HepG2 (cell line): ENCODE results near the gene DGCR8. TPM values are rescaled to one million over a fixed set of nuclear protein-coding genes. Genes with fewer than 3 reads are reported as not detected.

Experiments
- ATAC-seq: fragments of 200-7000 bp; cut with Tn5 transposase; 3 replicates; pipeline ENCODE4 v1.9.1; 2020; ENCODE audit warnings: mild to moderate bottlenecking, moderate library complexity
- BruUV-seq: library from RNA; stranded (reverse); fragments of 400-500 nt; replicated peaks from 2 replicates; lab custom pipeline; 2021; lab: Mats Ljungman, UMichigan
- CTCF ChIA-PET: fragments of 300-600 bp; formaldehyde crosslinking; extraction: SDS; loops from one replicate; lab custom pipeline; 2021; ENCODE audit warnings: low total read pairs, inconsistent platforms, low intra/inter-chr PET ratio; lab: Yijun Ruan, JAX
- POLR2A ChIA-PET: fragments of 350-600 bp; sonication (Branson Sonifier 250); formaldehyde crosslinking; loops from one replicate; lab custom pipeline; 2020; ENCODE audit warnings: antibody characterized with exemption, inconsistent platforms; lab: Yijun Ruan, JAX
- DNase-seq: peaks from one replicate; pipeline ENCODE4 v3.0.0-alpha.2; 2015; ENCODE audit warnings: low spot score
- FAIRE-seq: peaks from 3 replicates; lab custom pipeline; 2011; peaks lifted over from hg19 to GRCh38; lab: Jason Lieb, UNC
- H2AFZ ChIP-seq: one replicate; pipeline ENCODE4 v1.6.1; 2011; ENCODE audit warnings: low read length, inconsistent platforms
- H3K27ac ChIP-seq: fragments of 300-600 bp; 3 replicates; pipeline ENCODE4 v1.8.0; 2011; ENCODE audit warnings: mixed run types, mild to moderate bottlenecking, mixed read lengths, low read length, inconsistent platforms; ENCODE audit not compliant: insufficient read depth; ENCODE audit errors: extremely low read length
- H3K27me3 ChIP-seq, 2 experiments: fragments of 200-600 bp in 1 of 2; 2 replicates in 1 of 2; 3 replicates in 1 of 2; pipeline versions ENCODE4 v1.6.0 to v1.8.0; 2011; ENCODE audit warnings: low read length in 2 of 2, mild to moderate bottlenecking in 2 of 2, moderate library complexity in 2 of 2, inconsistent platforms in 1 of 2; ENCODE audit not compliant: insufficient read depth in 2 of 2, control insufficient read depth in 1 of 2
- H3K36me3 ChIP-seq, 2 experiments: fragments of 200-600 bp in 1 of 2; replicated peaks in 1 of 2; 2 replicates in 1 of 2; 3 replicates in 1 of 2; pipeline versions ENCODE4 v1.5.1 to v1.8.0; 2011; ENCODE audit warnings: low read length in 2 of 2, inconsistent platforms in 1 of 2; ENCODE audit not compliant: insufficient read depth in 2 of 2, control insufficient read depth in 1 of 2
- H3K4me1 ChIP-seq: 2 replicates; pipeline ENCODE4 v1.5.1; 2012; ENCODE audit warnings: low read length, inconsistent platforms; ENCODE audit not compliant: insufficient read depth
- H3K4me2 ChIP-seq: 2 replicates; pipeline ENCODE4 v1.6.0; 2011; ENCODE audit warnings: low read depth, low read length, inconsistent platforms
- H3K4me3 ChIP-seq, 3 experiments: fragments of 200-600 bp in 1 of 3; sonication (generic), shearing (Covaris generic) in 1 of 3; replicated peaks in 1 of 3; 2 replicates each; pipeline ENCODE4 v1.5.1; 2011 to 2016; ENCODE audit warnings: low read length in 3 of 3, inconsistent platforms in 2 of 3, low read depth in 2 of 3, mild to moderate bottlenecking in 2 of 3, control low read depth in 1 of 3, mixed read lengths in 1 of 3; ENCODE audit not compliant: insufficient read depth in 1 of 3
- H3K79me2 ChIP-seq: one replicate; pipeline ENCODE4 v1.6.1; 2011; ENCODE audit warnings: low read length, inconsistent platforms; ENCODE audit not compliant: insufficient read depth
- H3K9ac ChIP-seq: 2 replicates; pipeline ENCODE4 v1.6.0; 2011; ENCODE audit warnings: mild to moderate bottlenecking, low read depth, low read length, inconsistent platforms; ENCODE audit not compliant: insufficient read depth
- H3K9me3 ChIP-seq: 2 replicates; pipeline ENCODE4 v1.5.1; 2012; ENCODE audit warnings: mild to moderate bottlenecking, low read length
- H4K20me1 ChIP-seq: 2 replicates; pipeline ENCODE4 v1.6.0; 2011; ENCODE audit warnings: inconsistent platforms, mild to moderate bottlenecking, low read length, moderate library complexity; ENCODE audit not compliant: insufficient read depth
- BHLHE40 ChIP-seq: IDR thresholded peaks from 2 replicates; pipeline ENCODE4 v1.6.1; 2011; ENCODE audit warnings: low read length, improper control_type of control experiment
- HOXA3 ChIP-seq: sonication (generic); formaldehyde crosslinking; IDR thresholded peaks from 2 replicates; pipeline ENCODE4 v1.5.0; 2020; ENCODE audit warnings: missing genetic modification reagents
- RBFOX2 ChIP-seq: fragments of 200-400 bp; formaldehyde crosslinking; IDR thresholded peaks from 2 replicates; pipeline ENCODE4 v1.6.1; 2017; ENCODE audit warnings: low read depth, mild to moderate bottlenecking, low read length
- TEAD3 ChIP-seq: optimal IDR thresholded peaks from 2 replicates; pipeline ENCODE3; 2016; ENCODE audit warnings: borderline replicate concordance
- WGBS: methylation state at CpG from one replicate; pipeline ENCODE4 v1.1.6; 2017; ENCODE audit warnings: low lambda C conversion rate; 5-methylcytosine and 5-hydroxymethylcytosine counted together
- in situ Hi-C: cut with HindIII; loops from 2 replicates; pipeline ENCODE4 v1.10.0; 2017; ENCODE audit warnings: low pct_unique_long_range_greater_than_20kb; ENCODE audit not compliant: extremely low pct_ligation_motif_present
- intact Hi-C: fragments of 100-400 bp; cut with micrococcal nuclease; formaldehyde crosslinking; loops from one replicate; pipeline ENCODE4 v1.10.0; 2022; ENCODE audit not compliant: unreplicated experiment
- polyA plus RNA-seq, 8 experiments: library from polyadenylated mRNA; depleted of rRNA in 3 of 8; stranded (reverse) in 7 of 8; unstranded in 1 of 8; fragments of >200 nt; fragmentation: Illumina TruSeq in 4 of 8; extraction: Trizol in 4 of 8; gene quantifications; 2 replicates each; pipeline versions ENCODE4 v1.2.1 to v1.2.3, GENCODE V29; 2011 to 2016; ENCODE audit warnings: low read depth in 4 of 8, missing spikeins in 1 of 8, mixed read lengths in 1 of 8; ENCODE audit not compliant: insufficient read depth in 1 of 8
- total RNA-seq, 5 experiments: library from RNA; depleted of rRNA; stranded (reverse); fragments of >200 nt; fragmentation: Illumina TruSeq; extraction: Trizol; gene quantifications; 2 replicates each; pipeline ENCODE4 v1.2.3, GENCODE V29; 2016; ENCODE audit warnings: low read depth in 1 of 5
- TF ChIP-seq, protein P1 (sequence below): sonication (generic); formaldehyde crosslinking; conservative IDR thresholded peaks from 2 replicates; pipeline ENCODE4 v1.4.0; 2020; ENCODE audit warnings: mild to moderate bottlenecking, missing genetic modification reagents, moderate library complexity
- TF ChIP-seq, protein P2 (sequence below): sonication (generic); formaldehyde crosslinking; IDR thresholded peaks from 2 replicates; pipeline ENCODE4 v1.5.1; 2020; ENCODE audit warnings: mild to moderate bottlenecking, missing genetic modification reagents, moderate library complexity

DGCR8 gene
- total and polyA plus RNA-seq, 2 of the 13 experiments (the other 11 are each of a cell fraction or from before 2014, with no cell fraction given) = 10.2 to 23.2 TPM

DNA sequence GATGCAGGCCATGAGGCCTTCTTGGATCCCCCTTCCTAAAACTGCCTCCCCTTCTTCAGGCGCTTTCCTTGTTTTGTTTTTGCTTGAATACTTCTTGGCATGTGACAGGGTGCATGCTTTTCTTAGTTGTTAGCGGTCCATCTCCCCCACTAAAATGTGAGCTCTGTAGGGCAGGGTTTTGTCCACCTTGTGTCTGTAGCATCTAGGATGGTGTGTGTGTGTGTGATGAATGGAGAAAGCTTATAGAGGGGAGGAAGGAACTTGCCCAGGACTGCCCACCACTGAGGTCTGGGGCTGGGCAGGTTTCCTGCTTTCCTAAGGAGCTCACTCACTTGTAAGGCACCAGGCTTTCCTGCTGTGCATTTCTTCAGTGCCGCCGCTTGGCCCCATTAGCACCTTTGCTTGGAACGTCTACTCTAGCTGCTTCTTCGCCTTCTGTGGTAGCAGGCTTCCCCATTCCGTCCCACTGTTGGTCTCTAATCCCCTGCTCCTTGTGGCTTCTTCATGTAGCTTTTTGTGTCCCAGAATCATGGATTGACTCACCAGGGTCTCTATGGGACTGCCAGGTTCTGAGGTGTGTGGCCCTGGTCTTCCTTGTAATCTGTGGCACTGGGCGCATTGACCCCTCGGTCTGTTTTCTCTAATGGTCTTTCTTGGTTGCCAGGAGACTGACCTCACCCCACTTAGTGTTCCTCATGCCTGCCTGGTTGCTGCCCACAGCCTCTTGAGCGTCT lies 3.3 kb downstream of the DGCR8 start:
- in situ Hi-C loops = no loop called here
- 94% methylated on average over 10 of the region's 10 CpGs for WGBS
- H3K79me2 ChIP-seq = peaks cover 64% of the 10 kb centered on the region
- H3K4me1 ChIP-seq = peaks cover 58% of the 10 kb centered on the region
- no peaks in the 10 kb centered on the region for H3K9me3 ChIP-seq
- H3K27ac ChIP-seq = peak overlapping the region; percentile 26
- H2AFZ ChIP-seq = no peak overlapping the region
- peaks cover 30 to 36% of the 10 kb centered on the region in 2 experiments for H3K36me3 ChIP-seq
- H4K20me1 ChIP-seq = peaks cover 15% of the 10 kb centered on the region; the same call in 1 of the 2 replicates
- H3K9ac ChIP-seq = 0 out of 2 replicates have a peak overlapping the region, but pooled peaks have one; percentile 21
- no peak for FAIRE-seq
- peak overlapping the region; percentile 65 for H3K4me2 ChIP-seq
- peak overlapping the region in 1 of 3 experiments; percentile 39; a peak in 1 of 6 replicates for H3K4me3 ChIP-seq
- intact Hi-C loops = loop anchor here (5.0 kb wide), 1 partner anchor 34 kb away; the partner anchor contains the start of genes RANBP1 and TRMT2A
- H3K27me3 ChIP-seq = no peaks in the 10 kb centered on the region; a peak in 1 of 5 replicates
- ChIA-PET CTCF (no interaction called here), POLR2A (no interaction called here)
- TF ChIP-seq TEAD3 (peak; percentile 0), RBFOX2 (0 out of 2 replicates have a peak, but pooled peaks have one; percentile 2), HOXA3 (CRISPR knock-in tag) (no peak), BHLHE40 (no peak)
- TF ChIP-seq, protein P1, sequence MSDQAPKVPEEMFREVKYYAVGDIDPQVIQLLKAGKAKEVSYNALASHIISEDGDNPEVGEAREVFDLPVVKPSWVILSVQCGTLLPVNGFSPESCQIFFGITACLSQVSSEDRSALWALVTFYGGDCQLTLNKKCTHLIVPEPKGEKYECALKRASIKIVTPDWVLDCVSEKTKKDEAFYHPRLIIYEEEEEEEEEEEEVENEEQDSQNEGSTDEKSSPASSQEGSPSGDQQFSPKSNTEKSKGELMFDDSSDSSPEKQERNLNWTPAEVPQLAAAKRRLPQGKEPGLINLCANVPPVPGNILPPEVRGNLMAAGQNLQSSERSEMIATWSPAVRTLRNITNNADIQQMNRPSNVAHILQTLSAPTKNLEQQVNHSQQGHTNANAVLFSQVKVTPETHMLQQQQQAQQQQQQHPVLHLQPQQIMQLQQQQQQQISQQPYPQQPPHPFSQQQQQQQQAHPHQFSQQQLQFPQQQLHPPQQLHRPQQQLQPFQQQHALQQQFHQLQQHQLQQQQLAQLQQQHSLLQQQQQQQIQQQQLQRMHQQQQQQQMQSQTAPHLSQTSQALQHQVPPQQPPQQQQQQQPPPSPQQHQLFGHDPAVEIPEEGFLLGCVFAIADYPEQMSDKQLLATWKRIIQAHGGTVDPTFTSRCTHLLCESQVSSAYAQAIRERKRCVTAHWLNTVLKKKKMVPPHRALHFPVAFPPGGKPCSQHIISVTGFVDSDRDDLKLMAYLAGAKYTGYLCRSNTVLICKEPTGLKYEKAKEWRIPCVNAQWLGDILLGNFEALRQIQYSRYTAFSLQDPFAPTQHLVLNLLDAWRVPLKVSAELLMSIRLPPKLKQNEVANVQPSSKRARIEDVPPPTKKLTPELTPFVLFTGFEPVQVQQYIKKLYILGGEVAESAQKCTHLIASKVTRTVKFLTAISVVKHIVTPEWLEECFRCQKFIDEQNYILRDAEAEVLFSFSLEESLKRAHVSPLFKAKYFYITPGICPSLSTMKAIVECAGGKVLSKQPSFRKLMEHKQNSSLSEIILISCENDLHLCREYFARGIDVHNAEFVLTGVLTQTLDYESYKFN (CRISPR knock-in tag) = 0 out of 2 replicates have a peak, but pooled peaks have one; percentile 5
- TF ChIP-seq, protein P2, sequence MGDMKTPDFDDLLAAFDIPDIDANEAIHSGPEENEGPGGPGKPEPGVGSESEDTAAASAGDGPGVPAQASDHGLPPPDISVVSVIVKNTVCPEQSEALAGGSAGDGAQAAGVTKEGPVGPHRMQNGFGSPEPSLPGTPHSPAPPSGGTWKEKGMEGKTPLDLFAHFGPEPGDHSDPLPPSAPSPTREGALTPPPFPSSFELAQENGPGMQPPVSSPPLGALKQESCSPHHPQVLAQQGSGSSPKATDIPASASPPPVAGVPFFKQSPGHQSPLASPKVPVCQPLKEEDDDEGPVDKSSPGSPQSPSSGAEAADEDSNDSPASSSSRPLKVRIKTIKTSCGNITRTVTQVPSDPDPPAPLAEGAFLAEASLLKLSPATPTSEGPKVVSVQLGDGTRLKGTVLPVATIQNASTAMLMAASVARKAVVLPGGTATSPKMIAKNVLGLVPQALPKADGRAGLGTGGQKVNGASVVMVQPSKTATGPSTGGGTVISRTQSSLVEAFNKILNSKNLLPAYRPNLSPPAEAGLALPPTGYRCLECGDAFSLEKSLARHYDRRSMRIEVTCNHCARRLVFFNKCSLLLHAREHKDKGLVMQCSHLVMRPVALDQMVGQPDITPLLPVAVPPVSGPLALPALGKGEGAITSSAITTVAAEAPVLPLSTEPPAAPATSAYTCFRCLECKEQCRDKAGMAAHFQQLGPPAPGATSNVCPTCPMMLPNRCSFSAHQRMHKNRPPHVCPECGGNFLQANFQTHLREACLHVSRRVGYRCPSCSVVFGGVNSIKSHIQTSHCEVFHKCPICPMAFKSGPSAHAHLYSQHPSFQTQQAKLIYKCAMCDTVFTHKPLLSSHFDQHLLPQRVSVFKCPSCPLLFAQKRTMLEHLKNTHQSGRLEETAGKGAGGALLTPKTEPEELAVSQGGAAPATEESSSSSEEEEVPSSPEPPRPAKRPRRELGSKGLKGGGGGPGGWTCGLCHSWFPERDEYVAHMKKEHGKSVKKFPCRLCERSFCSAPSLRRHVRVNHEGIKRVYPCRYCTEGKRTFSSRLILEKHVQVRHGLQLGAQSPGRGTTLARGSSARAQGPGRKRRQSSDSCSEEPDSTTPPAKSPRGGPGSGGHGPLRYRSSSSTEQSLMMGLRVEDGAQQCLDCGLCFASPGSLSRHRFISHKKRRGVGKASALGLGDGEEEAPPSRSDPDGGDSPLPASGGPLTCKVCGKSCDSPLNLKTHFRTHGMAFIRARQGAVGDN = 0 out of 2 replicates have a peak, but pooled peaks have one; percentile 3
- no TSS peak for BruUV-seq
- no peak for ATAC-seq
- no peak for DNase-seq
